Epithelial cell of proximal tubule (primary cell): Measurements from ENCODE around the gene NFASC. TPM values are rescaled to one million over a fixed set of nuclear protein-coding genes. Genes with fewer than 3 reads are reported as not detected.

ENCODE experiments used
- DNase-seq: peaks from one replicate; pipeline ENCODE4 v3.0.0-alpha.2; 2011; ENCODE audit warnings: low read depth
- H3K4me3 ChIP-seq: 2 replicates; pipeline ENCODE4 v1.5.1; 2011; ENCODE audit warnings: low read depth, mild to moderate bottlenecking, low read length
- CTCF ChIP-seq: conservative IDR thresholded peaks from 2 replicates; pipeline ENCODE4 v1.5.1; 2012; ENCODE audit warnings: low read depth, mild to moderate bottlenecking, low read length
- total RNA-seq: library from RNA; depleted of rRNA; stranded (reverse); fragments of >200 nt; gene quantifications from 2 replicates; pipeline ENCODE4 v1.2.3, GENCODE V29; 2015

The NFASC gene
- total RNA-seq, 1 donor from 2014 or later, result 0.29 TPM

GRCh38 chr1:205067031-205067430 lies 196.4 kb downstream of the NFASC start:
- H3K4me3 ChIP-seq, result no peak overlapping the region
- no peak for DNase-seq
- no peak for TF ChIP-seq CTCF

GRCh38 chr1:205068001-205068400 lies 197.3 kb downstream of the NFASC start:
- no peak for DNase-seq
- no peak for TF ChIP-seq CTCF
- no peak overlapping the region for H3K4me3 ChIP-seq

GRCh38 chr1:205068457-205069040 lies 197.9 kb downstream of the NFASC start:
- no peak overlapping the region for H3K4me3 ChIP-seq
- TF ChIP-seq CTCF, result no peak
- no peak for DNase-seq

GRCh38 chr1:205069371-205070125 lies 198.9 kb downstream of the NFASC start:
- no peak for TF ChIP-seq CTCF

GRCh38 chr1:205071028-205071409 lies 200.4 kb downstream of the NFASC start:
- no peak for DNase-seq
- H3K4me3 ChIP-seq, result no peak overlapping the region
- TF ChIP-seq CTCF, result no peak

More at GRCh38 chr1:205069371-205070125, 198.9 kb downstream of the NFASC start:
- H3K4me3 ChIP-seq, result no peak overlapping the region
- no peak for DNase-seq

- no peak for DNase-seq
- TF ChIP-seq CTCF, result no peak
- no peak overlapping the region for H3K4me3 ChIP-seq
These were observed 201.1 kb downstream of the NFASC start for GRCh38 chr1:205071801-205072200.

- no peak for DNase-seq
- H3K4me3 ChIP-seq, result no peak overlapping the region
- no peak for TF ChIP-seq CTCF
These were observed 201.6 kb downstream of the NFASC start for GRCh38 chr1:205072286-205072685.
